Esophagus (tissue), 2 donors: ENCODE results near the gene LIPG. TPM values are rescaled to one million over a fixed set of nuclear protein-coding genes. Genes with fewer than 3 reads are reported as not detected.

ENCODE experiments used
- H3K27ac ChIP-seq, 2 donors: one replicate each; pipeline ENCODE4 v1.5.1; 2013; ENCODE audit warnings: low read depth in 2 of 2, mild to moderate bottlenecking in 2 of 2, inconsistent platforms in 1 of 2, low read length in 1 of 2, moderate library complexity in 1 of 2
- H3K27me3 ChIP-seq, 2 donors: one replicate each; pipeline ENCODE4 v1.6.1; 2013; ENCODE audit warnings: low read length in 2 of 2, control low read depth in 1 of 2, mild to moderate bottlenecking in 1 of 2; ENCODE audit not compliant: insufficient read depth in 2 of 2, control insufficient read depth in 1 of 2
- H3K36me3 ChIP-seq, 2 donors: one replicate each; pipeline ENCODE4 v1.6.1; 2013; ENCODE audit warnings: low read length in 1 of 2; ENCODE audit not compliant: control insufficient read depth in 2 of 2, insufficient read depth in 2 of 2
- H3K4me1 ChIP-seq, 2 donors: one replicate each; pipeline ENCODE4 v1.6.1; 2013; ENCODE audit warnings: low read length in 1 of 2; ENCODE audit not compliant: control insufficient read depth in 2 of 2, insufficient read depth in 2 of 2
- H3K4me3 ChIP-seq, 2 donors: one replicate each; pipeline ENCODE4 v1.5.1; 2013; ENCODE audit warnings: low read length in 2 of 2, mild to moderate bottlenecking in 2 of 2, low read depth in 1 of 2, moderate library complexity in 1 of 2
- H3K9me3 ChIP-seq, 2 donors: one replicate each; pipeline ENCODE4 v1.6.1; 2013; ENCODE audit warnings: mild to moderate bottlenecking in 2 of 2, low read depth in 1 of 2, low read length in 1 of 2, moderate library complexity in 1 of 2; ENCODE audit not compliant: control insufficient read depth in 2 of 2, insufficient read depth in 1 of 2
- WGBS, 2 donors: extraction: QIAGEN DNeasy Blood & Tissue Kit; methylation state at CpG; one replicate each; pipeline ENCODE4 v1.1.7; 2013; 5-methylcytosine and 5-hydroxymethylcytosine counted together
- polyA plus RNA-seq, 2 donors: library from polyadenylated mRNA; stranded (reverse); fragments of 200-250 nt; gene quantifications; one replicate each; pipeline ENCODE4 v1.2.3, GENCODE V29; 2013
- donor health status: healthy with polysubstance abuse.
- donor health status: Bipolar disorder and iron deficiency.

The LIPG gene
- polyA plus RNA-seq, 2 donors, result 0.47 to 1.4 TPM

GRCh38 chr18:49560277-49560623 lies 1.6 kb upstream of the LIPG start:
- WGBS, 2 donors, result 16% methylated on average over 3 of the region's 3 CpGs
- no peaks in the 10 kb centered on the region for H3K36me3 ChIP-seq
- H3K4me3 ChIP-seq, result no peak overlapping the region
- H3K4me1 ChIP-seq, result peaks cover 3 to 22% of the 10 kb centered on the region in 2 donors
- H3K27me3 ChIP-seq, result peaks cover 0 to 4% of the 10 kb centered on the region in 2 donors
- H3K27ac ChIP-seq, result no peak overlapping the region
- no peaks in the 10 kb centered on the region for H3K9me3 ChIP-seq

GRCh38 chr18:49560624-49561288 lies 1.1 kb upstream of the LIPG start:
- 2 to 3% methylated on average over 44 to 46 of the region's 46 CpGs for WGBS, 2 donors
- Histone ChIP-seq H3K4me3 (peak overlapping the region; percentile 13 to 17), H3K36me3 (no peaks in the 10 kb centered on the region), H3K27me3 (peaks cover 0 to 4% of the 10 kb centered on the region in 2 donors), H3K9me3 (no peaks in the 10 kb centered on the region), H3K4me1 (peaks cover 3 to 22% of the 10 kb centered on the region in 2 donors), H3K27ac (no peak overlapping the region)

DNA sequence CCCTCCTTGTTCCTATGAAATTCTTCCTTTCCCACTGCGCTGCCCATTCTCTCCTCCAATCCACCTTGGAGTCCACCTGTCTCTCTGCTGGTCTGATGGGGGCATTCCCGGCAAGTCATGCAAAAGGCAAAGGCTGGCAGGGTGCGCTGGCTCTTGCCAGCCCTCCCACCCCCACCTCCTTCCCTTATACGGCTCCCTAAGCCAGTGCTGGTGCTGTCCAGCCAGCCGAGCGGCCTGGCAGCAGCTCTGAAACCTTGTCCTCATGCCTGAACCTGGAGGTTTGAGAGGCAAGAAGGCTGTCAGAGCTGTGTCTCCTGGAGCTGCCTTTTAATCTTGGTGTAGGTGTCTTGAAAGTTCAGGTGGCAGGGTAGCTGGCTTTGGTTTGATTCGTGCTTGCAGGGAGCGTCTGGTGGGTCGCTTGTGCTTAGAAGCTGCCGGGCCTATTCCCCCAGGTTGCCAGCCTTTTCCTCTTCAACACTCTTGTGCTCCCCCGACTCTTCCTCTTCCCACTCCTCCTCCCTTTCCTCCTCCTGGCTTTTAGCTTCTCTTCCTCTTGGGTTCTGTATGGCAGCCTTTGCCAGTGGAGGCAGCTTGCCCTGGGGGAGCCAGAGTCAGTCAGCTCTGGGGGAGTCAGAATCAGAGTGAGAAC lies 748 bp downstream of the LIPG start:
- Histone ChIP-seq H3K4me1 (peaks cover 3 to 22% of the 10 kb centered on the region in 2 donors), H3K27ac (no peak overlapping the region), H3K27me3 (peaks cover 0 to 4% of the 10 kb centered on the region in 2 donors), H3K9me3 (no peaks in the 10 kb centered on the region), H3K36me3 (no peaks in the 10 kb centered on the region), H3K4me3 (peak overlapping the region; percentile 4 to 13)
- WGBS, 2 donors, result 50 to 53% methylated on average over 11 of the region's 11 CpGs

GRCh38 chr18:49563130-49563540 lies 1.3 kb downstream of the LIPG start:
- Histone ChIP-seq H3K27ac (no peak overlapping the region), H3K9me3 (no peaks in the 10 kb centered on the region), H3K4me3 (peak overlapping the region in 1 of 2 donors; percentile 13), H3K27me3 (peaks cover 0 to 4% of the 10 kb centered on the region in 2 donors), H3K36me3 (no peaks in the 10 kb centered on the region), H3K4me1 (peaks cover 3 to 22% of the 10 kb centered on the region in 2 donors)

GRCh38 chr18:49563701-49564517 lies 2.1 kb downstream of the LIPG start:
- H3K4me1 ChIP-seq, result peaks cover 3 to 22% of the 10 kb centered on the region in 2 donors
- 84 to 85% methylated on average over 8 of the region's 8 CpGs for WGBS, 2 donors
- no peak overlapping the region for H3K4me3 ChIP-seq
- H3K36me3 ChIP-seq, result no peaks in the 10 kb centered on the region
- H3K27me3 ChIP-seq, result peaks cover 0 to 4% of the 10 kb centered on the region in 2 donors
- H3K27ac ChIP-seq, result no peak overlapping the region
- peaks cover 0 to 2% of the 10 kb centered on the region in 2 donors for H3K9me3 ChIP-seq

DNA sequence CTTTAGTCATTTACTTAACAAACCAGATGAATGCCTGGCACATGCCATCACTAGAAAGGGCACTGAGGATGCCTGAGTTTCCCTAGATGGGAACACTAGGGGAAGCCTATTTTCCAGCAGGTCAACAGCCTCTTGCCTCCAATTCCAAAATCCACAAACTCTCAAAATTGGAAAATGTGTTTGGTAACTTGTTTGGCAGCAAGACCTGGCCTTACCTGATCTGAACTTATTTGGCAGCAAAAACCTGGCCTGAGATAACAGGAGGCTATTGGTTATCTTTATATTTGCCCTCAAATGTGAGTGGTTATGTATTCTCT lies 2.6 kb downstream of the LIPG start:
- Histone ChIP-seq H3K4me1 (peaks cover 3 to 22% of the 10 kb centered on the region in 2 donors), H3K36me3 (no peaks in the 10 kb centered on the region), H3K4me3 (no peak overlapping the region), H3K27me3 (peaks cover 0 to 4% of the 10 kb centered on the region in 2 donors), H3K9me3 (peaks cover 0 to 2% of the 10 kb centered on the region in 2 donors), H3K27ac (no peak overlapping the region)

- 76 to 88% methylated on average over 9 of the region's 9 CpGs for WGBS, 2 donors
- Histone ChIP-seq H3K36me3 (no peaks in the 10 kb centered on the region), H3K4me1 (peaks cover 3 to 22% of the 10 kb centered on the region in 2 donors), H3K27me3 (peaks cover 0 to 4% of the 10 kb centered on the region in 2 donors), H3K27ac (no peak overlapping the region), H3K9me3 (peaks cover 0 to 2% of the 10 kb centered on the region in 2 donors), H3K4me3 (no peak overlapping the region)
Observed at GRCh38 chr18:49565101-49565500, 3.2 kb downstream of the LIPG start.

DNA sequence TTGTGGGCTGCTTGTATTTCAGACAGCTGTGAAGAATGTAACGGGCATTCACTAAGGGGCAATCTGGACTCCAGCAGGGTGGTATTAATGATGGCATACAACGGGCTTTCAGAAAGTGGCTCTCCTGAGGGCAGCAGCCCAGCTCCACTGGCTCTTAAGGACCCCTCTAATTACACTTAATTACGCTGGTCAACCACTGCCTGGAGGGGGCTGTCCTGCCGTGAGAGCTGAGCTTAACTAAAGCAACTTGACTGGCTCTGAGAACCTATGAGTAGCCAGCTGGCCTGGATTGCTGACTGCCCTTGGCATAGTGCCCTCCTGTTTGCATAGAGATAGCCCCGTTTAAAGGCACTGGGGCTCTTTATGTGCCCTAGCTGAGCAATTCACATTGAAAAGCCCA lies 3.8 kb downstream of the LIPG start:
- H3K36me3 ChIP-seq, result no peaks in the 10 kb centered on the region
- peaks cover 3 to 21% of the 10 kb centered on the region in 2 donors for H3K4me1 ChIP-seq
- H3K4me3 ChIP-seq, result no peak overlapping the region
- H3K9me3 ChIP-seq, result peaks cover 0 to 2% of the 10 kb centered on the region in 2 donors
- peaks cover 0 to 4% of the 10 kb centered on the region in 2 donors for H3K27me3 ChIP-seq
- WGBS, 2 donors, result 45 to 55% methylated on average over 5 of the region's 5 CpGs
- H3K27ac ChIP-seq, result no peak overlapping the region

DNA sequence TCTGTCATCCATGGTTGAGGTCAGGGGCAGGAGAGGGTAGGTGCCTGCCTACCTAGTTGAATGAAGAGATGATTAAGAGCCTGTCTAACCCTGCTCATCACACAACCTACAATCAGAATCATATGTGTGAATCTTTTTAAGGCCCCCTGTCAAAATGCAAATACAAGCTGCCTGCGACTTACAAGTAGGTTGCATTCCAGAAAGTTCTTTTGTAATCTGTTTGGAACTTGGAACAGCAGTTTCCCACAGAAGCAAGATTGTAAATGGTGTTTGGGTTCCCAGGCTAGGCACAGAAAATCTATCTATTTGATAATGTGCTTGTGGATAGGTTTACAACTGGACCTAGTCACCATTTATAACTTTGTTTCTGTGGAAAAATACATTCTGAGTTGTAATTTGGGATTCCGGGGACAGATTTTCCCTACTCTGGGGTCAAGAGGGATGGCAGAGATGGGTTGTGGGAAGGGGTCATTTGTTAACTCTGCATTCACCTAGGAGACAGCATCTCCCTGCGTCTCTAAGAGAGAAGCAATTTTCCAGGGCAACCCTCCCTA lies 4.4 kb downstream of the LIPG start:
- peaks cover 0 to 2% of the 10 kb centered on the region in 2 donors for H3K9me3 ChIP-seq
- peaks cover 0 to 16% of the 10 kb centered on the region in 2 donors for H3K4me1 ChIP-seq
- 74 to 83% methylated on average over 3 of the region's 3 CpGs for WGBS, 2 donors
- no peak overlapping the region for H3K27ac ChIP-seq
- H3K4me3 ChIP-seq, result no peak overlapping the region
- H3K27me3 ChIP-seq, result peaks cover 0 to 3% of the 10 kb centered on the region in 2 donors
- no peaks in the 10 kb centered on the region for H3K36me3 ChIP-seq
